Adipocyte (in vitro differentiated cells): ENCODE results near the gene PLCB4.

ENCODE experiments used
- DNase-seq: peaks from one replicate; pipeline ENCODE4 v3.0.0-alpha.2; 2015; ENCODE audit warnings: low read depth
- H3K27me3 ChIP-seq: replicated peaks from 2 replicates; pipeline ENCODE4 v1.7.0; 2013; ENCODE audit warnings: mild to moderate bottlenecking, low read length, moderate library complexity; ENCODE audit not compliant: control insufficient read depth, insufficient read depth
- H3K36me3 ChIP-seq: 2 replicates; pipeline ENCODE4 v1.7.0; 2013; ENCODE audit warnings: low read length, mild to moderate bottlenecking, moderate library complexity; ENCODE audit not compliant: control insufficient read depth, insufficient read depth, severe bottlenecking
- H3K4me1 ChIP-seq: 2 replicates; pipeline ENCODE4 v1.7.0; 2013; ENCODE audit warnings: mild to moderate bottlenecking, low read length, moderate library complexity; ENCODE audit not compliant: control insufficient read depth, insufficient read depth
- H3K4me3 ChIP-seq: 2 replicates; pipeline ENCODE4 v1.7.0; 2013; ENCODE audit warnings: mild to moderate bottlenecking, low read length, moderate library complexity
- H3K9ac ChIP-seq: 2 replicates; pipeline ENCODE4 v1.7.0; 2013; ENCODE audit warnings: mild to moderate bottlenecking, low read length, moderate library complexity
- H3K9me3 ChIP-seq: 2 replicates; pipeline ENCODE4 v1.7.0; 2013; ENCODE audit warnings: mild to moderate bottlenecking, low read length, moderate library complexity; ENCODE audit not compliant: control insufficient read depth

PLCB4 gene

GRCh38 chr20:9177278-9177677 is 108.4 kb downstream of the PLCB4 start:
- Histone ChIP-seq H3K4me1 (peaks cover 14% of the 10 kb centered on the region), H3K36me3 (no peaks in the 10 kb centered on the region), H3K9me3 (no peaks in the 10 kb centered on the region), H3K27me3 (no peaks in the 10 kb centered on the region), H3K4me3 (no peak overlapping the region), H3K9ac (no peak overlapping the region)
- DNase-seq = no peak

- Histone ChIP-seq H3K4me3 (no peak overlapping the region), H3K9ac (no peak overlapping the region), H3K4me1 (peaks cover 14% of the 10 kb centered on the region), H3K9me3 (no peaks in the 10 kb centered on the region), H3K36me3 (no peaks in the 10 kb centered on the region), H3K27me3 (no peaks in the 10 kb centered on the region)
- peak; percentile 67 for DNase-seq
These were observed 110.4 kb downstream of the PLCB4 start for GRCh38 chr20:9179193-9179802.

- Histone ChIP-seq H3K4me3 (no peak overlapping the region), H3K36me3 (no peaks in the 10 kb centered on the region), H3K4me1 (peaks cover 14% of the 10 kb centered on the region), H3K27me3 (no peaks in the 10 kb centered on the region), H3K9ac (no peak overlapping the region), H3K9me3 (no peaks in the 10 kb centered on the region)
- DNase-seq = peak; percentile 48
These were observed 111.0 kb downstream of the PLCB4 start for GRCh38 chr20:9179867-9180266.

GRCh38 chr20:9180481-9181257 is 111.8 kb downstream of the PLCB4 start:
- no peak overlapping the region for H3K9ac ChIP-seq
- H3K9me3 ChIP-seq = no peaks in the 10 kb centered on the region
- peaks cover 14% of the 10 kb centered on the region for H3K4me1 ChIP-seq
- DNase-seq = no peak
- H3K36me3 ChIP-seq = no peaks in the 10 kb centered on the region
- no peak overlapping the region for H3K4me3 ChIP-seq
- no peaks in the 10 kb centered on the region for H3K27me3 ChIP-seq

- H3K27me3 ChIP-seq = peaks cover 8% of the 10 kb centered on the region
- H3K9ac ChIP-seq = no peak overlapping the region
- DNase-seq = peak; percentile 25
- no peaks in the 10 kb centered on the region for H3K36me3 ChIP-seq
- H3K4me1 ChIP-seq = no peaks in the 10 kb centered on the region
- no peaks in the 10 kb centered on the region for H3K9me3 ChIP-seq
- no peak overlapping the region for H3K4me3 ChIP-seq
These were observed 116.6 kb downstream of the PLCB4 start for GRCh38 chr20:9185511-9185910.

GRCh38 chr20:9186396-9186795 is 117.5 kb downstream of the PLCB4 start:
- Histone ChIP-seq H3K4me3 (no peak overlapping the region), H3K27me3 (peaks cover 8% of the 10 kb centered on the region), H3K4me1 (no peaks in the 10 kb centered on the region), H3K9me3 (no peaks in the 10 kb centered on the region), H3K9ac (no peak overlapping the region), H3K36me3 (no peaks in the 10 kb centered on the region)
- no peak for DNase-seq

GRCh38 chr20:9195031-9195430 is 126.1 kb downstream of the PLCB4 start:
- Histone ChIP-seq H3K27me3 (peaks cover under 1% of the 10 kb centered on the region), H3K4me1 (peaks cover 3% of the 10 kb centered on the region), H3K4me3 (no peak overlapping the region), H3K9me3 (no peaks in the 10 kb centered on the region), H3K9ac (no peak overlapping the region), H3K36me3 (no peaks in the 10 kb centered on the region)
- DNase-seq = no peak

GRCh38 chr20:9196110-9196509 is 127.2 kb downstream of the PLCB4 start:
- H3K27me3 ChIP-seq = no peaks in the 10 kb centered on the region
- DNase-seq = no peak
- peaks cover 13% of the 10 kb centered on the region for H3K4me1 ChIP-seq
- no peak overlapping the region for H3K9ac ChIP-seq
- H3K4me3 ChIP-seq = no peak overlapping the region
- H3K9me3 ChIP-seq = no peaks in the 10 kb centered on the region
- no peaks in the 10 kb centered on the region for H3K36me3 ChIP-seq

GRCh38 chr20:9198460-9198859 is 129.6 kb downstream of the PLCB4 start:
- Histone ChIP-seq H3K9ac (no peak overlapping the region), H3K4me1 (peaks cover 13% of the 10 kb centered on the region), H3K36me3 (no peaks in the 10 kb centered on the region), H3K27me3 (no peaks in the 10 kb centered on the region), H3K4me3 (no peak overlapping the region), H3K9me3 (no peaks in the 10 kb centered on the region)
- no peak for DNase-seq

- Histone ChIP-seq H3K9me3 (no peaks in the 10 kb centered on the region), H3K4me3 (no peak overlapping the region), H3K9ac (no peak overlapping the region), H3K27me3 (no peaks in the 10 kb centered on the region), H3K4me1 (peaks cover 13% of the 10 kb centered on the region), H3K36me3 (no peaks in the 10 kb centered on the region)
- no peak for DNase-seq
These were observed 131.3 kb downstream of the PLCB4 start for GRCh38 chr20:9200196-9200595.

GRCh38 chr20:9200620-9201019 is 131.7 kb downstream of the PLCB4 start:
- Histone ChIP-seq H3K9ac (no peak overlapping the region), H3K4me3 (no peak overlapping the region), H3K9me3 (no peaks in the 10 kb centered on the region), H3K27me3 (no peaks in the 10 kb centered on the region), H3K4me1 (peaks cover 13% of the 10 kb centered on the region), H3K36me3 (no peaks in the 10 kb centered on the region)
- DNase-seq = peak; percentile 20
